ENCODE data around the gene SRGAP2B. TPM values are rescaled to one million over a fixed set of nuclear protein-coding genes. Genes with fewer than 3 reads are reported as not detected.
"Not testable (repeated sequence)": the region's sequence is repeated elsewhere in the genome, so short reads cannot be mapped to it uniquely, and the experiment has no call there.

The SRGAP2B gene
- total and polyA plus RNA-seq, 4 donors: 5.8 to 49.8 (median 25.3) TPM

DNA sequence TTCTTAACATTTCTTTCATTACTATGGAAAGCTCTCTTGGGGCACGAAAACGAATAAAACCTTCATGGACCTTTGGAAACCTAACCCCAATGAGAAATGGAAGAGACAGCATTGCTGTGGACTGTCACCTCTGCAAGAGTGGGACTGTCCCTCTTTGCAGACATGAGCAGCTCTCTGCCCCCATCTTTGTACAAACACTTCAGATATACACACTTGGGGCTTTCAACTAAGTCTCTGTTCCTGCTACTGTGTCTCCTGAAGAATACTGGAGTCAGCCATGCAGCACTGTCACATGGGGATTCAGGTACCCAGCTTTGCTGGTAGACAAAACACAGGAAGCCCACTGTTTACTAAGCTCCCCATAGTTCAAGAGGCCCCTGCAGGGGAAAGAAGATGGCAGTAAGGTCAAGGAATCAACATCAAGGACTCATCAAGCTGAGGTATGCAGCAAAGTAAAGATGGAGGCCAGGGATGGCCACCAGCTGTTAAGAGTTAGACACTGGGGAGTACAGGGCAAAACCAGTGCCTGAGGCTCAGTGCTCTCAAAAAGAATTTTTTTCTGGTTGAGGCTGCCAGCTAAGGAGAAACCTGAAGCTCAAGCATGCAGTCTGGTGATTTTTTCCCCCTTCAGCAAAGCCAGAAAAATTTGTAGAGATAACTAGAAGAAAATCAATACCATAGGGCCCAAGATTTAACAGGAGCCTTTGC lies 31.0 kb downstream of the SRGAP2B start:
- H3K9me3 ChIP-seq (ENCODE audit: control insufficient read depth in 4 of 4, insufficient read depth in 3 of 4, low read length in 3 of 4): not testable (repeated sequence)
- peak in 1 of 3 donors; percentile 0 for DNase-seq

GRCh38 chr1:145063285-145063684 lies 31.8 kb downstream of the SRGAP2B start:
- ATAC-seq (ENCODE audit: insufficient read depth, low FRiP score); H3K9ac ChIP-seq (ENCODE audit: insufficient read depth in 1 of 2, low read length in 2 of 2); H3K4me3 ChIP-seq; DNase-seq; H3K9me3 ChIP-seq (ENCODE audit: control insufficient read depth in 4 of 4, insufficient read depth in 3 of 4, low read length in 3 of 4); H3K4me1 ChIP-seq (ENCODE audit: control insufficient read depth in 5 of 5, insufficient read depth in 5 of 5, low read length in 5 of 5); H3K27me3 ChIP-seq (ENCODE audit: control insufficient read depth in 3 of 3, insufficient read depth in 3 of 3, low read length in 2 of 3); H3K27ac ChIP-seq (ENCODE audit: low read depth in 1 of 2, low read length in 1 of 2); H3K36me3 ChIP-seq (ENCODE audit: control insufficient read depth in 4 of 4, insufficient read depth in 4 of 4, low read length in 4 of 4): not testable (repeated sequence)
- WGBS, 2 donors: 53 to 71% methylated on average over 1 of the region's 2 CpGs

More for the DNA sequence above, 31.0 kb downstream of the SRGAP2B start:
- H3K4me3 ChIP-seq; H3K27me3 ChIP-seq (ENCODE audit: control insufficient read depth in 3 of 3, insufficient read depth in 3 of 3, low read length in 2 of 3); H3K9ac ChIP-seq (ENCODE audit: insufficient read depth in 1 of 2, low read length in 2 of 2); ATAC-seq (ENCODE audit: insufficient read depth, low FRiP score); H3K27ac ChIP-seq (ENCODE audit: low read depth in 1 of 2, low read length in 1 of 2); H3K36me3 ChIP-seq (ENCODE audit: control insufficient read depth in 4 of 4, insufficient read depth in 4 of 4, low read length in 4 of 4); H3K4me1 ChIP-seq (ENCODE audit: control insufficient read depth in 5 of 5, insufficient read depth in 5 of 5, low read length in 5 of 5): not testable (repeated sequence)
- WGBS, 2 donors: no CpG with 5 or more reads among the region's 2 CpGs

- not testable (repeated sequence) for H3K9ac ChIP-seq (ENCODE audit: insufficient read depth in 1 of 2, low read length in 2 of 2); DNase-seq; ATAC-seq (ENCODE audit: insufficient read depth, low FRiP score); H3K27ac ChIP-seq (ENCODE audit: low read depth in 1 of 2, low read length in 1 of 2); H3K4me3 ChIP-seq; H3K9me3 ChIP-seq (ENCODE audit: control insufficient read depth in 4 of 4, insufficient read depth in 3 of 4, low read length in 3 of 4); H3K4me1 ChIP-seq (ENCODE audit: control insufficient read depth in 5 of 5, insufficient read depth in 5 of 5, low read length in 5 of 5); H3K27me3 ChIP-seq (ENCODE audit: control insufficient read depth in 3 of 3, insufficient read depth in 3 of 3, low read length in 2 of 3); H3K36me3 ChIP-seq (ENCODE audit: control insufficient read depth in 4 of 4, insufficient read depth in 4 of 4, low read length in 4 of 4)
- WGBS, 2 donors: no CpG with 5 or more reads among the region's 3 CpGs
These were observed 36.9 kb downstream of the SRGAP2B start for GRCh38 chr1:145058184-145058583.

GRCh38 chr1:145055217-145055760 lies 39.8 kb downstream of the SRGAP2B start:
- not testable (repeated sequence) for H3K27me3 ChIP-seq (ENCODE audit: control insufficient read depth in 3 of 3, insufficient read depth in 3 of 3, low read length in 2 of 3); H3K36me3 ChIP-seq (ENCODE audit: control insufficient read depth in 4 of 4, insufficient read depth in 4 of 4, low read length in 4 of 4); H3K4me1 ChIP-seq (ENCODE audit: control insufficient read depth in 5 of 5, insufficient read depth in 5 of 5, low read length in 5 of 5); H3K9me3 ChIP-seq (ENCODE audit: control insufficient read depth in 4 of 4, insufficient read depth in 3 of 4, low read length in 3 of 4); H3K9ac ChIP-seq (ENCODE audit: insufficient read depth in 1 of 2, low read length in 2 of 2); H3K27ac ChIP-seq (ENCODE audit: low read depth in 1 of 2, low read length in 1 of 2); H3K4me3 ChIP-seq; DNase-seq
- WGBS, 2 donors: no CpG with 5 or more reads among the region's 4 CpGs
- peak; percentile 72 for ATAC-seq (ENCODE audit: insufficient read depth, low FRiP score)

- H3K9me3 ChIP-seq (ENCODE audit: control insufficient read depth in 4 of 4, insufficient read depth in 3 of 4, low read length in 3 of 4); H3K27me3 ChIP-seq (ENCODE audit: control insufficient read depth in 3 of 3, insufficient read depth in 3 of 3, low read length in 2 of 3); ATAC-seq (ENCODE audit: insufficient read depth, low FRiP score); DNase-seq; H3K4me1 ChIP-seq (ENCODE audit: control insufficient read depth in 5 of 5, insufficient read depth in 5 of 5, low read length in 5 of 5); H3K9ac ChIP-seq (ENCODE audit: insufficient read depth in 1 of 2, low read length in 2 of 2); H3K4me3 ChIP-seq; H3K27ac ChIP-seq (ENCODE audit: low read depth in 1 of 2, low read length in 1 of 2); H3K36me3 ChIP-seq (ENCODE audit: control insufficient read depth in 4 of 4, insufficient read depth in 4 of 4, low read length in 4 of 4): not testable (repeated sequence)
- no CpG with 5 or more reads among the region's 4 CpGs for WGBS, 2 donors
These were observed 41.7 kb downstream of the SRGAP2B start for GRCh38 chr1:145053428-145053827.

DNA sequence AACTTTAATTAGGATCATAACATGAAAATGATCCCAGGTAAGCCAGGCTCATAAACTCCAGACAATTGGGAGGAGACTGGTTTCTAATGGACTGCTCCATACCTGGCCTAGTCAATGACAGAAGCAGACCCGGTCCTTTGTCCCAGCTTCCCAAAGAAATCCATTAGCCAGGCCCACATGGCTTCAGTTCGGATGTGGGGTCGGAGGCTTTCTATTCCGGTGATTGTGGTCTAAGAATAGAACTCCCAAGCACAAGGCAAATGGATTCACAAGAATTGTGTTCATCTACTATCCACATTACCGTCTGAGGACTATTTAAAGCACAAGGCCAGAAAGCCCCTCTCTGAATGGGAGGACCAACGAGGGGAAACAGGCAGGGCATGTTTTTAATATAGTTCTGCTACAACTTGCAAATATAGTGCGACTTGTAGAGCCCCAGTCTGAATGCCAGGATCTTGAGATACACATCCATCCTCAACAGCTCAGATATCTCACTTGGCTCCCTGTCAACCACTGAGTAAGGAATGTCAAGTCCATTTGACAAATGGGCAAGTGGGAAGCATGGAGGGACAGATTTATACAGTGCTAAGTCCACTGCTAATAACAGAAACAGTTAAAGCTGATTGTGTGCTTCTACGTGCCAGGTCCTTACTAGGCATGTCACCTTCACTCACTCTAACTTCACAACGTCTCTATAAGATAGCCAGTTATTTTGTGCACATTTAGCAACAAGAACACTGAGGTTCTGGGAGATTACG lies 42.9 kb downstream of the SRGAP2B start:
- no CpG with 5 or more reads among the region's 10 CpGs for WGBS, 2 donors
- ATAC-seq (ENCODE audit: insufficient read depth, low FRiP score): not testable (repeated sequence)

GRCh38 chr1:145048181-145048856 lies 46.8 kb downstream of the SRGAP2B start:
- not testable (repeated sequence) for ATAC-seq (ENCODE audit: insufficient read depth, low FRiP score); H3K36me3 ChIP-seq (ENCODE audit: control insufficient read depth in 4 of 4, insufficient read depth in 4 of 4, low read length in 4 of 4); H3K4me1 ChIP-seq (ENCODE audit: control insufficient read depth in 5 of 5, insufficient read depth in 5 of 5, low read length in 5 of 5); DNase-seq; H3K9me3 ChIP-seq (ENCODE audit: control insufficient read depth in 4 of 4, insufficient read depth in 3 of 4, low read length in 3 of 4); H3K27ac ChIP-seq (ENCODE audit: low read depth in 1 of 2, low read length in 1 of 2); H3K4me3 ChIP-seq; H3K9ac ChIP-seq (ENCODE audit: insufficient read depth in 1 of 2, low read length in 2 of 2); H3K27me3 ChIP-seq (ENCODE audit: control insufficient read depth in 3 of 3, insufficient read depth in 3 of 3, low read length in 2 of 3)
- no CpG with 5 or more reads among the region's 6 CpGs for WGBS, 2 donors

More for the DNA sequence above, 42.9 kb downstream of the SRGAP2B start:
- not testable (repeated sequence) for H3K9ac ChIP-seq (ENCODE audit: insufficient read depth in 1 of 2, low read length in 2 of 2); H3K36me3 ChIP-seq (ENCODE audit: control insufficient read depth in 4 of 4, insufficient read depth in 4 of 4, low read length in 4 of 4); H3K27ac ChIP-seq (ENCODE audit: low read depth in 1 of 2, low read length in 1 of 2); DNase-seq; H3K27me3 ChIP-seq (ENCODE audit: control insufficient read depth in 3 of 3, insufficient read depth in 3 of 3, low read length in 2 of 3); H3K9me3 ChIP-seq (ENCODE audit: control insufficient read depth in 4 of 4, insufficient read depth in 3 of 4, low read length in 3 of 4); H3K4me3 ChIP-seq; H3K4me1 ChIP-seq (ENCODE audit: control insufficient read depth in 5 of 5, insufficient read depth in 5 of 5, low read length in 5 of 5)

- H3K4me3 ChIP-seq; H3K36me3 ChIP-seq (ENCODE audit: control insufficient read depth in 4 of 4, insufficient read depth in 4 of 4, low read length in 4 of 4); DNase-seq; H3K9ac ChIP-seq (ENCODE audit: insufficient read depth in 1 of 2, low read length in 2 of 2); ATAC-seq (ENCODE audit: insufficient read depth, low FRiP score); H3K4me1 ChIP-seq (ENCODE audit: control insufficient read depth in 5 of 5, insufficient read depth in 5 of 5, low read length in 5 of 5); H3K27ac ChIP-seq (ENCODE audit: low read depth in 1 of 2, low read length in 1 of 2); H3K27me3 ChIP-seq (ENCODE audit: control insufficient read depth in 3 of 3, insufficient read depth in 3 of 3, low read length in 2 of 3); H3K9me3 ChIP-seq (ENCODE audit: control insufficient read depth in 4 of 4, insufficient read depth in 3 of 4, low read length in 3 of 4): not testable (repeated sequence)
- WGBS, 2 donors: no CpG with 5 or more reads among the region's 1 CpG
These were observed 47.6 kb downstream of the SRGAP2B start for GRCh38 chr1:145047553-145047952.
